Measurements from ENCODE around the gene EPB41L2.

EPB41L2 gene

GRCh38 chr6:130834482-130835251 is 228.4 kb downstream of the EPB41L2 start:
- H3K9ac ChIP-seq (ENCODE audit: low read depth, low read length), result no peak overlapping the region
- no peak overlapping the region for H3K27ac ChIP-seq (ENCODE audit: low read depth, low read length)
- H3K27me3 ChIP-seq (ENCODE audit: control insufficient read depth, insufficient read depth, low read length), result no peaks in the 10 kb centered on the region
- H3K36me3 ChIP-seq (ENCODE audit: control insufficient read depth, insufficient read depth, low read length), result no peaks in the 10 kb centered on the region
- H3K4me1 ChIP-seq (ENCODE audit: control insufficient read depth, insufficient read depth, low read length), result peaks cover 19% of the 10 kb centered on the region
- H3K4me3 ChIP-seq (ENCODE audit: low read depth, low read length), result no peak overlapping the region
- H3K9me3 ChIP-seq (ENCODE audit: control insufficient read depth, insufficient read depth, low read length), result no peaks in the 10 kb centered on the region

DNA sequence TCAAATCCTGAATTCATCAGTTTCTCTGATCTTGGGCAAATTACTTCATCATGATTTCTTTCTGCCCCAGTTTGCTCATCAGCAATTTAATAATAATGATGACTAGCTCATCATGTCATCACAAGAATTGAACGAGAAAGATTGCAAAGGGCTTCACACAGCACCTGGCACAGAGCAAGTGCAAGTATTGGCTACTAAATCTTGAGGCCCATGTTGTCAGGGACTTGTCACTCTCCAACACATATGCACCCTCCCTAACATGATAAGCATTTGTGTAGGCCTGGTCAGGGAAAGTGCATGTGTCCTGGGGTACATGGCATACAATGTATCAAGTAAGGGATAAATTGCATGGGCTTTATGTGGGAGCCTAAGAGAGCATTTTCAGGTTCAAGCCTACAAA is 229.5 kb downstream of the EPB41L2 start:
- Histone ChIP-seq H3K27me3 (ENCODE audit: control insufficient read depth, insufficient read depth, low read length) (no peaks in the 10 kb centered on the region), H3K27ac (ENCODE audit: low read depth, low read length) (no peak overlapping the region), H3K4me1 (ENCODE audit: control insufficient read depth, insufficient read depth, low read length) (peaks cover 9% of the 10 kb centered on the region), H3K36me3 (ENCODE audit: control insufficient read depth, insufficient read depth, low read length) (no peaks in the 10 kb centered on the region), H3K9ac (ENCODE audit: low read depth, low read length) (no peak overlapping the region), H3K4me3 (ENCODE audit: low read depth, low read length) (no peak overlapping the region), H3K9me3 (ENCODE audit: control insufficient read depth, insufficient read depth, low read length) (no peaks in the 10 kb centered on the region)

DNA sequence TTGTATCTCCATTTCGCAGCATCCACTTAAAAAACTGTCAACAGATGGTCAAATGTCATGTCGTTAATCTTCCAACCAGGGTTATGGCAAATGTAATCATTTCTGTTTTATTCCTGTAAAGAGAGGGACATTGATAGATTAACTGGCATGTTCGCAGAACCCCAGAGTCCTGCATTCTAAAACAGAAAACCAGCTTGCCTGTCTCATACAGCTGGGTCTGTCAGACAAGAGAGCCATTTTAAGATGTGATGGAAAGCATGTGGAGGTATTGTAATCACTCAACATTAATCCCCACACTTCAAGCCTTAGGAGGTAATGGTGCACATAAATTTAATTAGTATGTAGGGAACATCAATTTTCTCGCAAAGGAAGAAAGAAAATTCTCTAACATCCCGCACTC is 231.4 kb downstream of the EPB41L2 start:
- Histone ChIP-seq H3K4me1 (ENCODE audit: control insufficient read depth, insufficient read depth, low read length) (peaks cover 4% of the 10 kb centered on the region), H3K9ac (ENCODE audit: low read depth, low read length) (no peak overlapping the region), H3K27me3 (ENCODE audit: control insufficient read depth, insufficient read depth, low read length) (no peaks in the 10 kb centered on the region), H3K9me3 (ENCODE audit: control insufficient read depth, insufficient read depth, low read length) (no peaks in the 10 kb centered on the region), H3K4me3 (ENCODE audit: low read depth, low read length) (no peak overlapping the region), H3K36me3 (ENCODE audit: control insufficient read depth, insufficient read depth, low read length) (no peaks in the 10 kb centered on the region), H3K27ac (ENCODE audit: low read depth, low read length) (no peak overlapping the region)

DNA sequence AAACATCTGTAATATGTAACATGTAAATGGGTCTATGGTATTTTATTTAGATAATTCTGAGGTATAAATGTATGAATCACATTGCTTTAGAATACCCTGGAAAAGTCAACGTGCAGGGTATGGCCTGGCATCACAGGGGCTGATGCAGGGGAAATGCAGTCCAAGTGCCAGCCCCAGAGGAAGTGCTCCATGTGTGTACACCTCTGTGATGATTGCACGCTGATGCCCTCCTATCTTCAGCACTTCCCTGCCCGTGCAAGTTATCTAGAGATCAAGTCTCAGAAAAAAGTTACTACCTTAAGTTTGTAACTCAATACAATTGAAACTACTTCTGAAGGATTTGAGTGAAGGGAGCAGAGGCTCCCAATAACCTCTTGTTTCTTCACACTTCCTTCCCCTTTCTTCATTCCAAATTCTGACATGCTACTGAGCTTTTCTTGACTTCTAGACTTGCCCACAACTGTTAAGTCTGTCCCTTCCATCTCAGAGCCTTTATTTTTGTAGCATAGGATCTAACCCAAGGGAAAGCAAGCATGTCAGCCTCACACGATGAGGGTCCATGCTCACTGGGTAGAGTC is 233.6 kb downstream of the EPB41L2 start:
- Histone ChIP-seq H3K9me3 (ENCODE audit: control insufficient read depth, insufficient read depth, low read length) (no peaks in the 10 kb centered on the region), H3K9ac (ENCODE audit: low read depth, low read length) (no peak overlapping the region), H3K36me3 (ENCODE audit: control insufficient read depth, insufficient read depth, low read length) (no peaks in the 10 kb centered on the region), H3K27ac (ENCODE audit: low read depth, low read length) (no peak overlapping the region), H3K4me1 (ENCODE audit: control insufficient read depth, insufficient read depth, low read length) (peaks cover 20% of the 10 kb centered on the region), H3K27me3 (ENCODE audit: control insufficient read depth, insufficient read depth, low read length) (no peaks in the 10 kb centered on the region), H3K4me3 (ENCODE audit: low read depth, low read length) (no peak overlapping the region)

- no peak within 1 kb of the TSS for H3K4me3 ChIP-seq (ENCODE audit: low read depth, low read length)
- H3K9me3 ChIP-seq (ENCODE audit: control insufficient read depth, insufficient read depth, low read length), result no peaks in the 10 kb centered on the region
- no peaks in the 10 kb centered on the region for H3K27me3 ChIP-seq (ENCODE audit: control insufficient read depth, insufficient read depth, low read length)
- H3K4me1 ChIP-seq (ENCODE audit: control insufficient read depth, insufficient read depth, low read length), result peaks cover 20% of the 10 kb centered on the region
- H3K27ac ChIP-seq (ENCODE audit: low read depth, low read length), result peak within 1 kb of the TSS; percentile 54
- H3K9ac ChIP-seq (ENCODE audit: low read depth, low read length), result no peak within 1 kb of the TSS
- no peaks in the 10 kb centered on the region for H3K36me3 ChIP-seq (ENCODE audit: control insufficient read depth, insufficient read depth, low read length)
Observed at GRCh38 chr6:130827247-130828149, 235.5 kb downstream of the EPB41L2 start, which contains the start of gene SMLR1. Gene SMLR1, plus strand, starts transcription at chr6:130827406. Its CDS starts 8 bp downstream, at chr6:130827414.

DNA sequence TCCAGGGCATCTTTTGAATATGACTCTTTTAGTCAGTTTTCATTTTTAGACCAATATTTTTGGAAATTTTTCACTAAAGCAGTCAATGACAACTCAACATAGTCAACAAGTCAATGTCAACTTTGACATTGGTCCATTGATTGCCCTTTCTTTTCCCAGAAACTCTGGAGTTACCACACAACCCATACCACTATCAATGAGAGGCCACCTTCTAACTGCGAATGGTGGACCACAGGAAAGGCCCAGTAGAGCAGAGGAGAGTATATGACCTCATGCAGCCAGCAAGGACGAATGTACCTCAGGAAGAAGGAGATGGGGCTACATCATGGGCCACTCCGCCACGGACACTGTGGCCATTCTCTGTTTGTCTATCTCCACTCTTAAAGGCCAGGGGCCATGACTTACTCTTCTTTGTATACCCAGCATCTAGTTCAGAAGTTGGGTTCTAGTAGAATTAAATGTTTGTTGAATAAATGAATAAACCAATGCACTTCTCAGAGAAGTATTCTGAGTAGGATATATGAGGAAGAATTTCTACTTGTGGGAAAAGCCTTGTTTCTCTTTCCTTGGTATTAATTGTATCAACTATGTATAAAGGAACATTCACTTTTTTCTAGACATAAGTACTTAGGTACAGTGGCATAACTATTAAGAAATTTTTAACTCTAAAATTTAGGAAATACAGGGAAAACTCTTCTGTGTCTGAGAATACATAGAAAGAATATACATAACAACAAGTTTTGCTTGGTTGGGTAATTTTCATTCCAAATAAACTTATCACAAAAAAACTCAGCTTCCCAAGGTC is 236.4 kb downstream of the EPB41L2 start:
- Histone ChIP-seq H3K27me3 (ENCODE audit: control insufficient read depth, insufficient read depth, low read length) (no peaks in the 10 kb centered on the region), H3K4me3 (ENCODE audit: low read depth, low read length) (no peak overlapping the region), H3K36me3 (ENCODE audit: control insufficient read depth, insufficient read depth, low read length) (no peaks in the 10 kb centered on the region), H3K9me3 (ENCODE audit: control insufficient read depth, insufficient read depth, low read length) (no peaks in the 10 kb centered on the region), H3K9ac (ENCODE audit: low read depth, low read length) (no peak overlapping the region), H3K27ac (ENCODE audit: low read depth, low read length) (peak overlapping the region; percentile 47), H3K4me1 (ENCODE audit: control insufficient read depth, insufficient read depth, low read length) (peaks cover 20% of the 10 kb centered on the region)

DNA sequence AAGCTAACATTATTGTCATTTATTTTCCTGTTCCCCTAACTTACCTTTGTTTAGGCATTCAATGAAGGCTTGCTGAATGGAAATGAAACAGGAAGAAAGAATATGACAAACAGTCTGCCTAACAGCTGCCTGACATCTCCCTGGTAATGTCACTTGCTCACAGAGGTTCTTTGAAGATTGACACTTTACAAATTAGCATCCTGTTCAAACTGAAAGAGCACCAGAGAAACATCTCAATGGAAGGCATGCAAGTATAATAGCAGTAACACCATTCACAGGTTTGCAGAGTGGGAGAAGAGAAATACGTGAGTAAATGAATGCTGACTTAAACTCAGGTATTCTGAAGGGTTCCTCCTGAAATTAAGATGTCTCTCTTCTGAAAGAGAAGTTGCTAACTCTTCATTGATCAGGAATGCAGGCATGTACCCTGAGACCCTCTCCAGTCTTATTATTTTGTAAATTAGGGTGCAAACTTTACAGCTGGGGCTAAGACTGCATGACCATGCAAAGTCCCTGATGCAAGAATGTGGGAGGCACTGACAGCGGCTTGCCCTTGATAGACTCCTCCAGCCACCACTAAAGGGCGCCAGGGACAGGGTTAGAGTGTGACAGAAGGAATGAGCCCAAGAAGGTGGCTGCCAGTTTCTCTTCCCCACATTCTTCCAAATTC is 237.1 kb downstream of the EPB41L2 start:
- H3K9me3 ChIP-seq (ENCODE audit: control insufficient read depth, insufficient read depth, low read length), result no peaks in the 10 kb centered on the region
- peak overlapping the region; percentile 4; the same call in 1 of the 2 replicates for H3K4me3 ChIP-seq (ENCODE audit: low read depth, low read length)
- no peak overlapping the region for H3K9ac ChIP-seq (ENCODE audit: low read depth, low read length)
- no peaks in the 10 kb centered on the region for H3K36me3 ChIP-seq (ENCODE audit: control insufficient read depth, insufficient read depth, low read length)
- peaks cover 20% of the 10 kb centered on the region for H3K4me1 ChIP-seq (ENCODE audit: control insufficient read depth, insufficient read depth, low read length)
- peak overlapping the region; percentile 47 for H3K27ac ChIP-seq (ENCODE audit: low read depth, low read length)
- H3K27me3 ChIP-seq (ENCODE audit: control insufficient read depth, insufficient read depth, low read length), result no peaks in the 10 kb centered on the region

GRCh38 chr6:130824978-130825694 is 237.9 kb downstream of the EPB41L2 start:
- Histone ChIP-seq H3K27ac (ENCODE audit: low read depth, low read length) (peak overlapping the region; percentile 47), H3K9ac (ENCODE audit: low read depth, low read length) (no peak overlapping the region)

DNA sequence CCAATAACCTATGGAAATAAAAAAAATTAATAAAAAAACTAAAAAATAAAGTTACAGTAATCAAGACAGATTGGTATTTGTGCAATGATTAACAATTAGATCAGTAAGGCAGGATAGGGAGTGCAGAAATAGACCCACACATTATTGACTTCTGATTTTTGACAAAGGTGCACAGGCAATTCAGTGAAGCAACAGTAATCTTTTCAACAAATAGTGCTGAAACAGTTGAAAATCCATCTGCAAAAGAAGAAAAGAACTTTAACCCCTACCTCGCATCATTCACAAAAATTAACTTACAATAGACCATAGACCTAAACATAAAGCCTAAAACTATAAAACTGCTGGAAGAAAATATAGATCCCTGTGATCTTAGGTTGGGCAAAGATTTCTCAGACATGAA is 240.3 kb downstream of the EPB41L2 start:
- H3K9me3 ChIP-seq (ENCODE audit: control insufficient read depth, insufficient read depth, low read length), result no peaks in the 10 kb centered on the region
- H3K9ac ChIP-seq (ENCODE audit: low read depth, low read length), result no peak overlapping the region
- H3K36me3 ChIP-seq (ENCODE audit: control insufficient read depth, insufficient read depth, low read length), result no peaks in the 10 kb centered on the region
- no peak overlapping the region for H3K27ac ChIP-seq (ENCODE audit: low read depth, low read length)
- H3K4me1 ChIP-seq (ENCODE audit: control insufficient read depth, insufficient read depth, low read length), result peaks cover 20% of the 10 kb centered on the region
- H3K27me3 ChIP-seq (ENCODE audit: control insufficient read depth, insufficient read depth, low read length), result no peaks in the 10 kb centered on the region
- no peak overlapping the region for H3K4me3 ChIP-seq (ENCODE audit: low read depth, low read length)

More at GRCh38 chr6:130824978-130825694, 237.9 kb downstream of the EPB41L2 start:
- H3K27me3 ChIP-seq (ENCODE audit: control insufficient read depth, insufficient read depth, low read length), result no peaks in the 10 kb centered on the region
- no peaks in the 10 kb centered on the region for H3K36me3 ChIP-seq (ENCODE audit: control insufficient read depth, insufficient read depth, low read length)
- no peaks in the 10 kb centered on the region for H3K9me3 ChIP-seq (ENCODE audit: control insufficient read depth, insufficient read depth, low read length)
- H3K4me1 ChIP-seq (ENCODE audit: control insufficient read depth, insufficient read depth, low read length), result peaks cover 20% of the 10 kb centered on the region
- H3K4me3 ChIP-seq (ENCODE audit: low read depth, low read length), result no peak overlapping the region

Data from HUES48 (cell line).